Pulmonary artery endothelial cell (primary cell): Measurements from ENCODE around the gene ADAM12. TPM values are rescaled to one million over a fixed set of nuclear protein-coding genes. Genes with fewer than 3 reads are reported as not detected.

Experiments
- DNase-seq: peaks from one replicate; pipeline ENCODE4 v3.0.0-alpha.2; 2011; ENCODE audit warnings: low read depth, low spot score
- total RNA-seq: library from RNA; depleted of rRNA; stranded (reverse); fragments of >200 nt; gene quantifications from 2 replicates; pipeline ENCODE4 v1.2.3, GENCODE V29; 2014

Gene ADAM12
- total RNA-seq, 1 donor from 2014 or later = 0.13 TPM

- DNase-seq = no peak
Observed at GRCh38 chr10:126153711-126154628, 234.3 kb downstream of the ADAM12 start.

- no peak for DNase-seq
Observed at GRCh38 chr10:126147866-126148587, 240.2 kb downstream of the ADAM12 start.

DNA sequence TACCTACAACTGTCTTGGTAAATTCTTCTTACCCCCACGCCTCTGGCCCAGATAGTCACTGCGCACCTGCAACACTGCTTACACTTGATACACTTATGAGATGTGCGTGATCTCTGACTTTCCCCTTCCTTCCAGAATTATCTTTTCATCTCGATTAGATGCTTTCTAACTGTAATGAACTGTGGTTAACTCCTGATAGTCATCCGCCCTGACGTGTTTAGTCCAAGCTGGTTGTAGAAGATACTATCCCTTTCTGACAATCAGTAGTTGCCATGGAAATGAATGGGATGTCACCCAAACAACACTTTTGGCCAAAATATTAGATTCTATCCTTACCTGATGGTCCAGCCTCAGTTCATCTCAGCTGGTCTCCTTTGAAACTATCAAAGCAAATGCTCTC lies 241.5 kb downstream of the ADAM12 start:
- DNase-seq = no peak

- no peak for DNase-seq
Observed at GRCh38 chr10:126143117-126143516, 245.2 kb downstream of the ADAM12 start.

GRCh38 chr10:126140746-126141273 lies 247.5 kb downstream of the ADAM12 start:
- no peak for DNase-seq

GRCh38 chr10:126137562-126138221 lies 250.6 kb downstream of the ADAM12 start:
- DNase-seq = no peak

DNA sequence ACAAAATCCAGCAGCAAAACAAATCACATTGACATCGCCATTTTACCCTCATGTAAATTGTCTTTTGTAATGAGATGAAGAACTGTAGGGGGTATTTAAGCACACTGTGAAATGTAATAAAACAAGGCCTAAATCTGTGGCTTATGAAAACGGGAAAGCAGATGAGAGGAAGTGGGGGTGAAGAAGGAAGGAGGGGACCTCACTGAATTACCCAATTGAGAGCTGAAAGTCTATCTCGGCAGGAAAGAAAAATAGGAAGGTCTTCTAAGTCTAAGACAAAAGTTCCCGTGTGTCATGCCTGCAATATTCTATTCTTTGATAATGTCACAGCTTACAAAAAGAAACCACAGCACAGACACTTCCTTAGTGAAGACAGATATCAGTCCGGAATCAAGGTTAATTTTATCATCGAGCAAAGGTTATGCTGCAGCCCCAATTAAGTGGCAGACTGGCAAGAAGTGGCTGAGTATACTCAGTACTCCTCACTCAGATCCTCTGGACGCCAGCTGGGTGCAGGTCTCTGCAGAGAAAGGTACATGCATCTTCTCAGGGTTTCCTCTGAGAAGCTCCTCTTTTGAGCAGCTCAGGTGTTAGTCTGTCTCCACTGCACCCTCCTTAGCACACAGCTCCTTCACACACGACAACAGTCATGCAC lies 252.2 kb downstream of the ADAM12 start:
- no peak for DNase-seq

GRCh38 chr10:126135177-126135576 lies 253.1 kb downstream of the ADAM12 start:
- no peak for DNase-seq

DNA sequence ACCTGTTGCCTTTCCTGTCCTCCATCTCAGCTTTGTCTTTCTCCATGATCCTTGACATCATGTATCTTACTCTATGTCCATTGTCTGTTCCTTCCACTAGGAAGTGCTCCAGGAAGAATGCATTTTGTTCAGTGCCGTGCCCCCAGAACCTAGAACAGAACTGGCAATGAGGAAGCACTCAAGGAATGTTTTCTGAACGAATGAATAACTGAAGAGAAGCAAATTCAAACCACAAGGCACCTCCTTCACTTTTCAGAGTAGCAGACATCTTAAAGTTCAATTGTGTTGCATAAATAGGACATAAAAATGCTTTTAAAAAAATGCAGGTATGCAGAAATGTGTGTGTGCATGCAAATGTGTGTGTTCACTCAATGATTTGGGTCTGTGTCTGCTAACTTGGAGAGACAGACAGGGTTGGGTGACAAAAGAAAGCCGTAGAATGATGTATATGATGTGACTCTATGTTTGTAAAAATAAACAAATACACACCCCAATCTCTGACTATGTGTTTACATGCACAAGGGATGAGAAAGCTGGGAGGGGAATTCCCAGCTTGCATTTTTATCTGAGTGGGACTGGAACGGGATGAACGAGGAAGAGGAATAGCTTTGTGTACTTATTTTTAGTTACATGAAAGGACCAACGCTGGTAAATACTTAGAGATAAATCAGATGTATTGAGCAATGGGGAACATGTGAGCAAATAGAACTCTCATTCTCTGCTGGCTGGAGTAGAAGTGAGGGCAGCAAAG lies 254.2 kb downstream of the ADAM12 start:
- no peak for DNase-seq

DNA sequence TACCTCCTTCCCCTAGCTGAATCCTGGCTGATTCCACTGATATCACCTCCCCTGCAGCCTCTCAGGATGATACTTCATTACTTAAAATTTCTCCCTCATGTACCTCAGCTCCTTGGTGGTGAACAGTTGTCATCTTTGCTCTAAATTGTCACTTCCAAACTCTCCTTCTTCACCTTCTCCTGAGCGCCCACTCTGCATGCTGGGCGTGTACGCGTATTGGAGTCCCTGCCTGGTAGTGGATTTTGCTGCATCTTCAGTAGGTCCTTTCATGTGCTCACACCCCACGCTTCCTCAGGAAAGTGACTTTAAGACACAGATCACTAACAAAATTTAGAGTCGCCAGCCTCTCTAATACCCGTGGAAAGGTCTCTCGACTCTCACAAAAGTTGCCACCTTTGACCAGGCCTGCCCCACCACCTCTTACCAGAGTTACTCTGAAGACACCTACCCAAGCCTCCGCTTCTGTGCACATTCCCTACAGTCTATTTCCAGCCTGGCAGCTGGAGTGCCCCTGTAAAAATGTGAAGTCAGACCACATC lies 255.1 kb downstream of the ADAM12 start:
- DNase-seq = no peak

DNA sequence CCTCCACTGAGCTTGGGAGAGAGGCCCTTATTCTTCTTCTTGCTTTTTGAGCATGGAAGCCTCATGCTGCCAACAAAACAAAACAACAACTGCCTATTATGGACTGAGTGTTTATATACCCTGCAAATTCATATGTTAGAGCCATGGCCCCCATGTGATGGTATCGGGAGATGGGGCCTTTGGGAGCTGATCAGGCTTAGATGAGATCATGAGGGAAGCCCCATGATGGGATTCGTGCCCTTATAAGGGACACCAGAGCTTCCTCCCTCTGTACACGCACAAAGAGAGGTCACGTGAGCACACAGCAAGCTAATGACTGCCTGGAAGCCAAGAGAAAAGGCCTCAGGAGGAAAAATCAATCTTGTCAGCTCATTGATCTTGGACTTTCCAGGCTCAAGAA lies 256.9 kb downstream of the ADAM12 start:
- no peak for DNase-seq

- no peak for DNase-seq
Observed at GRCh38 chr10:126130271-126130710, 258.0 kb downstream of the ADAM12 start.

GRCh38 chr10:126129026-126129425 lies 259.3 kb downstream of the ADAM12 start:
- DNase-seq = no peak

DNA sequence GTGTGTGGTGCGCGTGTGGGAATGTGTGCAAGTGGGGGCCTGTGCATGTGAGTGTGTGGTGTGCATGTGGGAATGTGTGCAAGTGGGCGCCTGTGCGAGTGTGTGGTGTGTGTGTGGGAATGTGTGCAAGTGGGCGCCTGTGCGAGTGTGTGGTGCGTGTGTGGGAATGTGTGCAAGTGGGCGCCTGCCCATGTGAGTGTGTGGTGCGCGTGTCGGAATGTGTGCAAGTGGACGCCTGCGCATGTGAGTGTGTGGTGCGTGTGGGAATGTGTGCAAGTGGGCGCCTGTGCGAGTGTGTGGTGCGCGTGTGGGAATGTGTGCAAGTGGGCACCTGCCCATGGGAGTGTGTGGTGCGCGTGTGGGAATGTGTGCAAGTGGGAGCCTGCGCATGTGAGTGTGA lies 259.7 kb downstream of the ADAM12 start:
- DNase-seq = no peak

- no peak for DNase-seq
Observed at GRCh38 chr10:126127481-126128029, 260.7 kb downstream of the ADAM12 start.

GRCh38 chr10:126126866-126127265 lies 261.4 kb downstream of the ADAM12 start:
- no peak for DNase-seq

DNA sequence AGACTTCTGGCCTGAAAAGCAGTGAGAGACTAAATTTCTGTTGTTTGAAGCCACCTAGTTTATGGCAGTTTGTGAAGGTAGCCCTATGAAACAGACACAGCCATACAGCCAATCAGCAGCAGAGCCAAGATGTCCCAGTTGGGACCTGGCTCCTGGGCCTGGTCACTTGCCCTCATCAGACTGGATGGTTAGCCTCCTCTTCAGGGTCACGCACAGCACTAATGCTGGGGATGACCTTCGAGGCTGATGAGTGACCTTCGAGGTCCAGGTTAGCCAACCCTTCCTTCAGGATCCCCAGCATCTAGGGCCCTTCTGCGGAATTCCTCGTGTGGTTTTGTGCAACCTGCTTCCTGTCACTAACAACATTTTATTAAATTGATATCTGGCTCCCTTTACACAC lies 262.3 kb downstream of the ADAM12 start:
- no peak for DNase-seq

DNA sequence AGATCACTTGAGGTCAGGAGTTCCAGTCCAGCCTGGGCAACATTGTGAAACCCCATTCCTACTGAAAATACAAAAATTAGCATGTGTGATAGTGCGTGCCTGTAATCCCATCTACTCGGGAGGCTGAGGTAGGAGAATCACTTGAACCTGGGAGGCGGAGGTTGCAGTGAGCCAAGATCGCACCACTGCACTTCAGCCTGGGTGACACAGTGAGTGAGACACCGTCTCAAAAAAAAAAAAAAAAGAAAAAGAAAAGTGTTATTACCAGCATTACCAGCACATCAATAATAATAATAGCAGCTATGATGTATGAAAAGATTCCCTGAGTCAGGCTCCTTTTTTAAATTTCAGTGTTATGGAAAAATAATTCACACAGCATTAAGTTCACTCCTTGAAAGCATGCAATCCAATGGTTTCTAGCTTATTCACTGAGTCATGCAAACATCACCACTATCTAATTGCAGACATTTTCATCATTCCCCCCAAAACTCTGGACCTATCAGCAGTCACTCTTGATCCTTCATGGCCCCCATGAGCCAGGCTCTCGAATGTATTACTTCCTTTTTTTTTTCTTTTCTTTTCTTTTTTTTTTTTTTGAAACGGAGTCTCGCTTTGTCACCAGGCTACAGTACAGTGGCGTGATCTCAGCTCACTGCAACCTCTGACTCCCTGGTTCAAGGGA lies 263.5 kb downstream of the ADAM12 start:
- DNase-seq = no peak

DNA sequence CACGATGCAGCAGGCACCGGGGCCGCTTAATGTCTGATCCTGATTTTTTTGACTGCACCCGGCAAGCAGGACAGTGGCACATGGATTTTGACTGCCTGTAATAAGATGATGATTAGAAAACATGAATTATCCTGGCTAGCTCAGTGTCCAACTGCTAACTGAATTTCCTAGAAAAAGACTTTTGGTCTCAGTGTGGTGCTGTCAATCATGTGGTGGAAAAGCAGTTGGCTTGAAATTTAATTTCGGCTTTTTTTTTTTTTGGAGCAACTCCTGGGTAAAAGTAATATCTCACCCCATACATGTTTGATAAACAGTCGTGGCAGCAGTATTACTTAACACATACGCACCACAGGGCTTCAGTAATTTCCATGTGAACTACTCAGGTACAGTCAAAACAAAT lies 264.2 kb downstream of the ADAM12 start:
- no peak for DNase-seq
